Choroid plexus epithelial cell (primary cell): ENCODE data around the gene ITPR2.

Experiments
- DNase-seq: peaks from one replicate; pipeline ENCODE4 v3.0.0-alpha.2; 2010; ENCODE audit warnings: low read depth
- H3K4me3 ChIP-seq: 2 replicates; pipeline ENCODE4 v1.5.1; 2011; ENCODE audit warnings: low read depth, mild to moderate bottlenecking, control low read depth, low read length, moderate library complexity
- CTCF ChIP-seq: conservative IDR thresholded peaks from 2 replicates; pipeline ENCODE4 v1.5.1; 2011; ENCODE audit warnings: low read depth, mild to moderate bottlenecking, control low read depth, inconsistent platforms, low read length, moderate library complexity

The ITPR2 gene

DNA sequence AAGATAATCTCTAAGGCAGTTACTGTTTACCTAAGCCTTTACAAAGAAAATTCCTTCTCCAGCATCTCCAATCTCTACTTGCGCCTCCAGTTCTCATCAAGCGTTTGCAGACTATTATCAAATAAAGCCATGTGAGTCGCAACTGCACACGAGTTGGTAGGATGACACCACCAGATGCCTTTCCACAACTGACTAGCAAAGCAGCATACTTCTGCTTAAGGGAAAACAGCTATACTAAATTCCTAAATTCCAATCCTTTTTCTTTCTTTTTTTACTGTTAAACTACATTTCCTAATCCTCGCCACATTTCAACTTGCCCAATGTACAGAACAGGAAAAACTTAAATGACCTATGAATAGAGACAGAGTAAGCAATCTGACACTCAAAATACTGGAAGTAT is 166.7 kb downstream of the ITPR2 start:
- TF ChIP-seq CTCF, result no peak
- DNase-seq, result peak; percentile 71

GRCh38 chr12:26661399-26661798 is 171.6 kb downstream of the ITPR2 start:
- TF ChIP-seq CTCF, result no peak
- DNase-seq, result no peak
- no peak overlapping the region for H3K4me3 ChIP-seq

More for the DNA sequence above, 166.7 kb downstream of the ITPR2 start:
- H3K4me3 ChIP-seq, result no peak overlapping the region

DNA sequence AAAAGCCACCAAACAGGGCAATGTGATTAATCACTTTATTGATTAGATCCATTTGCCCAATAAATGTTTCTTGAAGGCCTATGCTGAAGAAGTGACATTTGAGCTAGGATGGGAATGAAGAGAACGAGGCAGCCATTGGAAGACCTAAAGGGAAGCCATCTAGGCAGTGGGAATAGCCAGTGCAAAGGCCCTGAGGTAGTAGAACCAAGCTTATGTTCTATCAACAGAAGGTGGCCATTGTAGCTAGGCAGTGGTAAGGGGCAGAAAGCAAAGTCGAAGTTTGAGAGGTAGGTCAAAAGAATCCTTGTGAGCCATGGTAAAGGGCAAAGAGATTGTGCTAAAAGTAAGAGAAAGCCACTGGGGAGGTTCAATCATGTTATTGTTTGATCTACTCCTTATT is 173.1 kb downstream of the ITPR2 start:
- DNase-seq, result no peak
- TF ChIP-seq CTCF, result no peak
- no peak overlapping the region for H3K4me3 ChIP-seq

DNA sequence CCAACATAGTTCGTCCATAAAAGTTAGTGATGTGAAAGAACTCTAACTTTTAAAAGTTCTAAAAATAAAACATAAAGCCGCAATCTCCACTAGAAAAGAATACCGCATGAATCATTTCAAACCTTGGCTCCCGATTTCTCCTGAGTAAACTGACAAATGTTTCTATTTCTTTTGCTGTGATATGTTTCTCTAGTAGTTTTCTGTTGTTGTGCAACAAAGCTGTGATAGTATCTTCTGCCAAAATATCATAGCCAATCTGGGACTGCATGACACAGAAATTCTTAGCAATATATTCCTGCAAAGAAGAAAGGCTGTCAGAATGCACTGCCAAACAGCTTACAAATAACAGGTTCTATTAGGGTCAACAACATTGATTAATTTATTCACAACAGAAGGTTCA is 174.0 kb downstream of the ITPR2 start:
- no peak overlapping the region for H3K4me3 ChIP-seq
- no peak for TF ChIP-seq CTCF
- DNase-seq, result peak; percentile 74

GRCh38 chr12:26654623-26655022 is 178.4 kb downstream of the ITPR2 start:
- DNase-seq, result no peak
- no peak overlapping the region for H3K4me3 ChIP-seq
- TF ChIP-seq CTCF, result no peak

- TF ChIP-seq CTCF, result peak; percentile 83
These were observed 181.3 kb downstream of the ITPR2 start for GRCh38 chr12:26651566-26652188.

DNA sequence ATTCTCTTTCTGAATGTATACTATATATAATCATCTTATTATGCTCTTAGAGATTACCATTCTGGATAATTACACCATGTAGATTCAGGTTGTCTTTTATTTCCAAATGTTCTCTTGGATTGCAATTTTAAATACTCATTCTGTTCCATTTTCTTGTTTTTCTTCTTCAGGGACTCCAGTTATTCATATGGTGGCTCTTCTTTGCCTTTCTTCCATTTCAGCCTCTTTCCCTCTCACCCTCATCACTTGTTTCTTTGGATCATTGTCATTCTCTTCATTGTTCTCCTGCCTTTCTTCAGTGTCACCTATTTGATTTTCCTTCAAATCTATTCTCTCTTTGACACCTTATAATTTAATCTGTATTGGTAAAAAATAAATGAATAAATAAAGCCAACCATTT is 182.0 kb downstream of the ITPR2 start:
- DNase-seq, result no peak
- H3K4me3 ChIP-seq, result no peak overlapping the region
- no peak for TF ChIP-seq CTCF

More at GRCh38 chr12:26651566-26652188, 181.3 kb downstream of the ITPR2 start:
- DNase-seq, result peak; percentile 90
- H3K4me3 ChIP-seq, result no peak overlapping the region
